CD1c-positive myeloid dendritic cell (primary cell): ENCODE measurements around the gene TTC3.

Experiments
- DNase-seq: peaks from one replicate; pipeline ENCODE4 v3.0.0-alpha.2; 2016; ENCODE audit errors: extremely low spot score

TTC3 gene

DNA sequence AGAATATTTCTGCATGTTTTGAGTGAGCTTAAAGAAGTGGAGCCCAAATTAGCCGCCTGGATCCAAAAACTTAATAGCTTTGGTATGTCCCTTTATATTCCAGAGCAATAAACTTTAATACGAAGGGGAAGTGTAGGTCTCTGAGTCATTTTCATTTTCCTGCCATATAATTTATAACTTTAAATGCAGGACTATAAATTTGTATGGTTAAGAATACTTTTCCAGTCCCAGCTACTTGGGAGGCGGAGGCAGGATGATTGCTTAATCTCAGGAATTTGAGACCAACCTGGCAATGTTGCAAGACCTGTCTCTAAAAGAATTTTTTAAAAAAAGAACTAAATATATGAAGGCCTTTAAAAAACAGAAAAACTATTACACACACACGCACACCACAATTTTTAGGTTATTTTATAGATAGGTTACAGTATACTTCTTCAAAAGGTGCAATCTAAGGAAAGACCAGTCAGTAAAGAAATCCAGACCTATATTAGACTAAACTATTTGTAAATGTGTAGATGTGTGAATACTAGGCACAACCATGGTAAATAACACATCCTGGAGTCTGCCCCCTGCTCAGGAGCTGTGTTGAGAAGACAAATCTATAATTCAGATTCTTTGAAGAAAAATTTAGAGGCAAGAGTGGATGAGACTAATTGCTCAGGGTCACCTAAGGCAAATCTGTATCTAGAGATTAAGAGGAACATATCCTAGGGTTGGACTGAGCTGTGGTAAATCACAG, 80.3 kb downstream of the TTC3 start:
- no peak for DNase-seq

DNA sequence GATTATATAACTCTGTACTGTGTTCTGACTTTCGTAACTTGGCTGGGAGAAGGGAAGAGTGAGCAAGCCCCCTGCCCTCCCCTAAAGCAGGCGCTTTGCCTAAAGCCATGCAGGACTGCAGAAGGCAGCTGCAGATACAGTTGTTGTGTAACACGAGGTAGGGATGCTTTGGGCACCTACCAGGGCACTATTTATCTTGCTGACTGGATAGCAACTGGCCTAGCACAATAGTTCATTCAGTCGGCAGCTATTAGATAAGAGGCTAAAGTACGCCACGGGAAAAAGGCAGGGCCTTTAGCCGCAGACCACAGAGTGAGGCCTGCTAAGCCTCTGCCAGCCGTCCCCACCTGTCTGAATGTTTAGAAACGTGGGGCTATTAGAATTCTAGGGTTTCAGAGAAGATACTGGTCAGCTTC, 80.9 kb downstream of the TTC3 start:
- no peak for DNase-seq

GRCh38 chr21:37155186-37155585, 82.1 kb downstream of the TTC3 start:
- DNase-seq = no peak

DNA sequence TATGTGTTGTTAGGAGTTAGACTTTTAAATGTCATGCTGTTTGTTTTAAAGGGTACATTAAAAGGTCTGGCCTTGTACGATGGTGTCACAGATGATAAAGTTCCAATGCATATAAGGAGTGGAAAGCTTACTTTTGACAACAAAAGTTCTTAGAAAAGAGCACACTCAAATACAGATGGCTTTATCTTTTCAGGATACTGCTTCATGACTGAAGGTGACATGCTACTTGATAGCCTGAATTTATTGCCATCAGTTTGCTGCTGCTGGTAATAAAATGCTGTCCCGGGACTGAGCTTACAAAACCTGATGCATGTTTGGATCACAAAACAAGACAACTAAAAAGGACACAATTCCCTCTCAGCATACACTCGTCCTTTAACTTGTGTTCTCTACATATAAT, 84.9 kb downstream of the TTC3 start:
- no peak for DNase-seq

- no peak for DNase-seq
These were observed 86.2 kb downstream of the TTC3 start for GRCh38 chr21:37159053-37159776.

DNA sequence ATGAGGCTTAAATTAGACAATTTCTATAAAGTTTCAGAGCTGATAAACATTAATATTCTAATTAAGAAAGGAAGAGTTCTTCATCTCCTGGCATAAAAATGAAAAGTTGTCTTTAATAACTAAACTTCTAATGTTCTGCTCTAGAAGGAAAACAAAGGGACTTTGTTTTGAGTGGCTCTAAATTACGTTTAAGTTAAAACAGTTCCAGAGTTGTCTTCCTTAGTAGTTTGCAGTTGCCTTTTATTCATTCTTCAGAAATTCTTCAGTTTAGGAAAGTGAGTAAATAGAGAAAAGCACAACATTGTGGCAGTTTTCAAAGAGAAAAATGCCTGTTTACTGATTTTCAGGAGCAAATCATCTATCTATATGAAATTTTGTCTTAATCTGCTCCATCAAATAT, 86.9 kb downstream of the TTC3 start:
- no peak for DNase-seq

DNA sequence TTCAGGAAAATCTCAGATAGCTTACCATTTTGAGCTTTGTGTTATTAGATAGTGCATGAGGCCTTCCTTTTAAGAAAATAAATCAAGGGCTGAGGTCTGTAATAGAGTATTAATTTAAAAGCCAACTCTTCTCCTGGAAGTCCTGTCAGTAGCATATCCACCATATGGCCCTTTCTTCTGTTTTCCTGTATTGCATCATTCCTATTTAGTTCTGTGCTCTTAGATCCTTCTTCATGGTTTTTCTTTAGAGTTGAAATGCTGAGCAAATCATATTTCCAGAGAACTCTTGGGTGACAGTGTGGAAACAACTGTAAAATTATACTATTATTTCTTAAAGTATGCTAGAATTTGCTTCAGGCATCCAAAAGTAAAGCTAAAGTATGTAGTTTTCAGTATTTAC, 91.7 kb downstream of the TTC3 start:
- DNase-seq = peak; percentile 2

DNA sequence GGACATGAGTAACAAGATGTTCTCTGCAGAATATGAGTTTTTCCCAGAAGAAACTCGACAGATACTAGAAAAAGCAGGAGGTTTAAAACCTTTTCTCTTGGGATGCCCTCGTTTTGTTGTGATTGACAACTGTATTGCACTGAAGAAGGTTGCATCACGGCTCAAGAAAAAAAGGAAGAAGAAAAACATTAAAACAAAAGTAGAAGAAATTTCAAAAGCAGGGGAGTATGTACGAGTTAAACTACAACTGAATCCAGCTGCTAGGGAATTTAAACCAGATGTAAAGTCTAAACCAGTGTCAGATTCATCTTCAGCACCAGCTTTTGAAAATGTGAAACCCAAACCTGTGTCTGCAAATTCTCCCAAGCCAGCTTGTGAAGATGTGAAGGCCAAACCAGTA, 92.5 kb downstream of the TTC3 start:
- DNase-seq = peak; percentile 5

DNA sequence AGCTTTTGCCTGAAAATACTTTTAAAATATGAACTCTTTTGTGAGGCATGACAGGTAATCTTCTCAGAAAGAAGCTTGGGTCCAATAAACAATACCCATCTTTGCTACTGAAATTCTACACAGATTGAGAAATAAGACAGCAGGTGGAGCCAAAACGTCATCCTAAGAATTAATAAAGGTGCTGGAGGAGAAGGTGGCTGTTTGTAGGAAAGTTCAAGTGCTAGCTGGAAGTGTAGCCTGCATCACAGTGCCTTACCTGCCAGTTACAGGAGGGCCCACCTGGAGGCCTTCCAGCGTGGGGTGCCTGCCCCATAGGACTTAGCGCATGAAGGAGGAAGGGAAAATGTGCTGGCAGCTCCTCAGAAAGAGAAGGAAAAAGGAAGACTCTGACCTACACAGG, 93.7 kb downstream of the TTC3 start:
- no peak for DNase-seq

DNA sequence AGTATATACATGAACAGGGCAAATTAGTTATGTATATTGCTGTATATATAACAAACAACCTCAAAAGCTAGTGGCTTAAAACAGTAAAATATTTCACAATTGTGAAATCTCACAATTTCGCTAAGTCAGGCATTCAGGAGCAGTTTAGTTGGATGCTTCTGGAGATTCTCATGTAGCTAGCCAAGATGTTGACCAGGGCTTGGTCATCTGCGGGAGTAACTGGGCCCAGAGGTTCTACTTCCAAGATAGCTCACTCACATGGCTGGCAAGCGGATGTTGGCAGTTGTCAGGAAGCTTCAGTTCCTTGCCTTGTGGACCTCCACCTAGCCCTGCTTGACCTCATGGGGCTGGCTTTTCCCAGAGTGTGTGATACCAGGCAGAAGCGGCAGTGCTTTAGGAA, 95.6 kb downstream of the TTC3 start:
- DNase-seq = no peak

- no peak for DNase-seq
These were observed 99.6 kb downstream of the TTC3 start for GRCh38 chr21:37172646-37173045.

GRCh38 chr21:37176716-37177115, 103.7 kb downstream of the TTC3 start:
- no peak for DNase-seq

DNA sequence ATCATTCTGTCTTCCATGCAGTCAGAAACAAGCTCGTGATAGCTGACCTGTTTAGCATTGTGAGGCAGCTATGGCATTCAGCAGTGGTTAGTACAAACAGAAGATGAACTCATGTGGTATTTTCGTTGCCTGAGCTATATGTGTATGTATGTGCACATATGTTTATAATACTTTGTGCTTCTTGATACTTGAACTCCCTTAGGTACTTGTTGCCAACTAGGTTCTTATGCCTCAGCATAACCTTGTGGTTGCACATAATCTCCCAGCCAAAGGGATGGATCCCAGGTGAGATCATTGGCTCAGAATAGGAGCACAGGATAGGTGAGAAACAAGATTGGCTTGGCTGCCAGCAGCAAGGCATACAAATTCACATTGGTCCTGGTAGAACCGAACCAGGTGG, 108.0 kb downstream of the TTC3 start:
- DNase-seq = no peak

- no peak for DNase-seq
These were observed 109.2 kb downstream of the TTC3 start for GRCh38 chr21:37182222-37182621.

GRCh38 chr21:37183749-37184148, 110.7 kb downstream of the TTC3 start:
- DNase-seq = no peak

GRCh38 chr21:37184784-37185593, 111.9 kb downstream of the TTC3 start:
- no peak for DNase-seq

DNA sequence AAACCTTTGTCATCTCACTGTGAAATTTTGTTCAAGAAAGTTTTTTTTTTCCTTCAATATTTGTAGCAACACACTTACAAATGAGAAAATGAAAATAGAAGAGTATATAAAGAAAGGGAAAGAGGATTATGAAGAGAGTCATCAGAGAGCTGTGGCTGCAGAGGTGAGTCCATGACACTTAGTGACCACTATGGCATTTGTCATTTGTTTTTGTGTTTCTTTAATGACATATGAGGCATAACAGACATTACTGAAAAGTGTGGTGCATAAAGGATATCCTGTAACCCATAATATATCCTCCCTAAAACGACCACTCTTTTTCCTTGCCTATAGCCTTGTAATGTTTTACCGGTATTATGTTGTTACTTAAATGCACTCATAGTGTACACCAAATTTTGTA, 113.9 kb downstream of the TTC3 start:
- no peak for DNase-seq

DNA sequence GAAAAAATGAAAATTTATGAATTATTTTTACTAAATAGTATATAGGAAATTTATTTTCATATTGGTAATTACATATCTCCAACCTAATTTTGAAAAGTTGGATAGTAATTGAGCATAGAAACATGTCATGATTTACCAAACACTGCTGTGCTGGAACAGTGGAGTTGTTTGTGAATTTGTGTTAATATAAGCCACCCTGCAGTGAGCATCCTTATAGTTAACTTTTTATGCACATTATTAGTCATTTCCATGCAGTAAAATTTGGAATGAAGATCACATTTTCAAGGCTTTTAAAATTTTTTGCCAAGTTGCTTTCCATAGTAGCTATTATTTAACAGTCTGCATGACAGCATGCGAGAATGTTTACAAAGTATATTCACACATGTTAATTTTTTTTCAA, 115.8 kb downstream of the TTC3 start:
- no peak for DNase-seq

GRCh38 chr21:37192019-37192418, 119.0 kb downstream of the TTC3 start:
- DNase-seq = no peak

- no peak for DNase-seq
These were observed 120.0 kb downstream of the TTC3 start for GRCh38 chr21:37193006-37193405.

GRCh38 chr21:37193676-37194075, 120.6 kb downstream of the TTC3 start:
- DNase-seq = no peak

DNA sequence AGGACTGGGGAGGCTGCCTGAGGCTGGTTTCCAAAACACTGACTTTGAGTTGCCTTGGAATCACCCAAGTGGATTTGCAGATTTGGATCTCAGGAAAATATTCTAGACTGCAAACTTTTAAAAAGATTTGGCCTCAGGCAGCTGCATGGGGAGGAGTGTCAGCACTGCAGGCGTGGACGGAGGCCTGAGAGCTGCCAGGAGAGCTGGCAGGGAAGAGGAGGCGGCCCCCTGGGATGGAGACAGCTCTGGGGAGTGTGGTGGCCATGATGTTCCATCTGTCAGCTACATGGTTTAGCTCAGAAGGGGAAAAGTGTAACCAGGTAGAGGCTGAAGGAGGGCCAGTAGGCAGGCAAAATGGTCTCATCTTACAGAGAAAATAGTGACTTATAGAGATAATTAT, 122.0 kb downstream of the TTC3 start:
- DNase-seq = no peak

DNA sequence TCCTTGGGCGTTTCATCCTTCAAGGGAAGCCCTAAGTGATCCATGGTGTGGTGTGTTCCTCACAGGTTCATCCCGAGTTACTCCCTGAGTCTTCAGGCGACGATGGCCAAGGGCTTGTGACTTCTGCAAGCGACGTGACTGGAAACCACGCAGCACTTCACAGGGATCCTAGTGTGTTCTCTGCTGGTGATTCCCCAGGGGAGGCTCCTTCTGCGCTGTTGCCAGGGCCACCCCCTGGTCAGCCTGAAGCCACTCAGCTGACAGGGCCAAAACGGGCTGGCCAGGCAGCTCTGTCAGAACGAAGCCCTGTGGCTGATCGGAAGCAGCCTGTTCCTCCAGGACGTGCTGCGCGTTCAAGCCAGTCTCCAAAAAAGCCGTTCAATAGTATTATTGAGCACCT, 122.6 kb downstream of the TTC3 start:
- no peak for DNase-seq
